GM18505 (cell line): ENCODE measurements around the gene RAB8B.

ENCODE experiments used
- ATAC-seq: cut with Tn5 transposase; IDR thresholded peaks from one replicate; pipeline ENCODE4 v1.9.1; 2021; ENCODE audit not compliant: unreplicated experiment
- POLR2A ChIP-seq: IDR thresholded peaks from 4 replicates; pipeline ENCODE4 v1.6.1; 2011; ENCODE audit warnings: borderline replicate concordance; ENCODE audit not compliant: insufficient read depth, insufficient read length; ENCODE audit errors: extremely low read depth

RAB8B gene

DNA sequence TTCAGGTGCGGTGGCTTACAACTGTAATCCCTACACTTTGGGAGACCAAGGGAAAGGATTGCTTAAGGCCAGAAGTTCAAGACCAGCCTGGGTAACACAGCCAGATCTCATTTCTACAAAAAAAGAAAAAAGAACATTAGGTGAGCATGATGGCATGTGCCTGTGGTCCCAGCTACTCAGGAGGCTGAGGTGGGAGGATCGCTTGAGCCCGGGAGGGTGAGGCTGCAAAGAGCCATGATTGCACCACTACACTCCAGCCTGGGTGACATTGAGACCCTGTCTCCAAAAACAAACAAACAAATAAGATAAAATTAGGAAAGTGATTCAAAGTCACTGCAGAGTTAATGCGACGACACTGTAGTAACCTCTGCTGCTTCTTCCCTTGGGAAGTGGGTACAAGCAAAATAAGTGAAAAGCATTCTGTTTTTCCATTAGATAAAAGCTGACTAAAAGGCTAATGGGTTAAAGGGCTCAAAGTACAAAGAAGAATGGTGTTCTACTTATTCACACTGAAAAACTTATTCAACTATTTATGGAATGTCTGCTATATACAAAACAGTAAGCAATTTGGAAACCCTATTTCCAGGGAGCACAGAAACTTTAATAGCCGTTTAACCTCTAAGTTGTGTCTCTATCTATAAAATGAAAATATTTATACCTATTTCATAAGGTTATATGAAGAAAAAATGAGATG lies 24.1 kb upstream of the RAB8B start:
- no peak for ATAC-seq
- no peak for TF ChIP-seq POLR2A

- ATAC-seq, result no peak
- TF ChIP-seq POLR2A, result no peak
These were observed 23.2 kb upstream of the RAB8B start for GRCh38 chr15:63166219-63166618.

GRCh38 chr15:63169788-63170187 lies 19.6 kb upstream of the RAB8B start:
- ATAC-seq, result no peak
- no peak for TF ChIP-seq POLR2A

DNA sequence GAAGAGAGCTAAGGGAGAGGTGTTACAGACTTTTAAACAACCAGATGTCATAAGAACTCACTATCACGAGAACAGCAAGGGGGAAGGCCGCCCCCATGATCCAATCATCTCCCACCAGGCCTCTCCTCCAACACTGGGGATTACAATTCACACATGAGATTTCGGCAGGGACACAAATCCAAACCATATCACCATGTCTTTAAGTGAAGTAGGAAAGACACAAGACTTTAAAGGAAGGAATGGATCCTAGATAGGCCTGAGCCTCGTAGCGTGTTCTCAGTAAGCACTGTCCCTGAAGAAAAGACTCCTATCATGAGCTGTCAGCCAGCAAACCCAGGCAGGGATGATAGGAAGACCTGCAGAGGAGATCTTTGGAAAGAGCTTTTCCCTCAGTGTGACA lies 17.0 kb upstream of the RAB8B start:
- ATAC-seq, result no peak
- TF ChIP-seq POLR2A, result no peak

DNA sequence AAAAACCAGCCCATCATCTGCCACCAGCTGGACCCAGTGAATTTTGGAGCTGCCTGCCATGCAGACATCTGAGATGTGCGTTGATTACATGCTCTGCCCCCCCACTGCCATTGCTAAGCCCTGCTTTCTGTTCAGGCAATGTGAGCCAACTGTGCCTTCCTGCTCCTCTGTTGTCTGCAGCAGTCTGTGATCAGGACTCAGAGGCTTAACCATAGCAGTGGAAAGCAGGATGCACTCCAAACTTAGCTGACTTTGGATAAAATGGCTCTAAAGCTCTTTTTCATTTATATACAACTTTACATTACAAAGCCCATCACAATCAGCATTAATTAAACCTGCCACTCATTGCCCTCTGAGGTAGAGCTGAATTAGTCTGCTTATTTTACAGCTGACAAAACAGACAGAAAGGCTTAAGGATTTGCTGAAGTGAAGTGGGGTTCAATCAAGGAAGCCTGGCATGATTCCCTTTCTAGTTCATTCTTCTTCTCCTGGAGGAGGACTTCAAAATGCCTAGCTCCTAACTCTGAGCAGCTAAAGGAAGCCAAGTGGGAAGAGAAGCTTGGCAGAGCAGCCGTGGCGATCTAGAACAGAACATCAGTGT lies 16.5 kb upstream of the RAB8B start:
- TF ChIP-seq POLR2A, result no peak
- ATAC-seq, result no peak

DNA sequence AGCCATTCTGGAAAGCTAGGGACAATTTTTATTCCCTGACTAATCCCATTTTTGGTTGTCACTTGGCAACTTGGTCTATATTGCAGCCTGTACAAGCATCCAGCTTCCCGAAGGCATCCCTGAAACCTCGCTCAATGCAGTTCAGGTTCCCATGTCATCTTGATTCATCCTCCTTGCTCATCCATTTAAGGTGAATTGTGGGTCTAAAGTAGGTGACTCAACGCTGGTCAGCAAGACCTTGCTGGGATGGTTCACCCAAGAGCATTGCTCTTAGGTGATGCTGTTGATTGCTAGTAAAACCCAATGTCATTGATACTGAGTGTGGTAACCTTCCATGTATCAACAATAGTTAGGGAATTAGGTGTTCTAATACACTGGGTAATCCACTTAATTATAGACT lies 13.1 kb upstream of the RAB8B start:
- no peak for TF ChIP-seq POLR2A
- ATAC-seq, result no peak

- ATAC-seq, result no peak
- no peak for TF ChIP-seq POLR2A
These were observed 11.4 kb upstream of the RAB8B start for GRCh38 chr15:63178034-63178433.

- no peak for ATAC-seq
- no peak for TF ChIP-seq POLR2A
These were observed 8.7 kb upstream of the RAB8B start for GRCh38 chr15:63180746-63181145.

DNA sequence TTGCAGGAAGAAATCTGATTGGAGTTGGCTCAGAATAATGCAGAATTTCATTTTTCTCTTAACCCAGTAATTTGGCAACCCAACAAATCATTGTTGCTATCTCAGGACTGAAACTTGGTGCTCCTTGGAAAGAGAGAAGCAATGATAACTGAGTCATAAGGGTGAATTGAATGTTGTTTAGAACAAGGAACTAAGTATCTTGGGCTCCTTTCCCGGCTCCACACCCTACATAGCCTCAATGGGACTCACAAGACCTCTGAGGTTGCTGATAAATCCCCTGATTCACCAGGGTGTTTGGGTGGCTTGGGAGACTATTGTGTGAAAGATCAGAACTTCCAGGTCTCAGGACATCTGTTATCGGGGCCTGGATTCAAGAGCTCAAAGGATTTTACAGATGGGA lies 7.8 kb upstream of the RAB8B start:
- no peak for ATAC-seq
- TF ChIP-seq POLR2A, result no peak

DNA sequence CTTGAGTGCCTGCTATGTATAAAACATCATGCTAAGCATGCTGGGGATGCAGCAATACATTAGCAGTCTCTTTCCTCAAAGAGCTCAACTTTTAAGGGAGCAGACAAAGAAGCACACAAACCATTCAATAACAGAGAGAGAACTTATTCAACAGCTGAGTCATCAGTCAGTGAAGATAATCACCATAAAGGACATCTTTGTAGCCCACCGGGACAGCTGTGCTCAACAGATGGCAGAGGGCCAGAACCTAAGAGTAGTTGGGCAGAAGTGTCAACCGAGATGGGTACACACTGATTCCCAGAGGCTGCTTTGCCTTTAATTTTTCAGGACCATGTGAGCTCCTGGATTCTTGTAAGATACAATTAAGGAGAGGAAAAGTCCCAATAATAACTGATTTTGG lies 4.2 kb upstream of the RAB8B start:
- ATAC-seq, result no peak

DNA sequence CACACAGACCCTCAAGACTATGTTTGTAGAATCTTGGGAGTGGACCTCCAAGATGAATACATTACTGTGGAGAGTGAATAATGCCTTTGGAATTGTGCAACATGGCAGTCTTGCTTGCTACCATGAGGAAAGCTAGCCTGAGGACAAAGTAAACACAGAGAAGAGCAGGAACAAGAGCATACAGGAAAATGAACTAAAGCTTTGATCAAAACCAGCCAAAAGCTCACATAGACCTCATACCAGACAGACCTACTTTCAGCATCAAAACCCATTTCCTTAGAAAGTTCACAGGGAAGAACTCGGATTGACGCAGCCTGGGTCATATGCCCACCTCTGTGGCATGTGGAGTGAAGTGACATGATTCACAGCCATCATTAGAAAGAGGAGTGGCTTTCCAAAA lies 3.3 kb upstream of the RAB8B start:
- no peak for TF ChIP-seq POLR2A
- no peak for ATAC-seq

More for the DNA sequence above, 4.2 kb upstream of the RAB8B start:
- no peak for TF ChIP-seq POLR2A

DNA sequence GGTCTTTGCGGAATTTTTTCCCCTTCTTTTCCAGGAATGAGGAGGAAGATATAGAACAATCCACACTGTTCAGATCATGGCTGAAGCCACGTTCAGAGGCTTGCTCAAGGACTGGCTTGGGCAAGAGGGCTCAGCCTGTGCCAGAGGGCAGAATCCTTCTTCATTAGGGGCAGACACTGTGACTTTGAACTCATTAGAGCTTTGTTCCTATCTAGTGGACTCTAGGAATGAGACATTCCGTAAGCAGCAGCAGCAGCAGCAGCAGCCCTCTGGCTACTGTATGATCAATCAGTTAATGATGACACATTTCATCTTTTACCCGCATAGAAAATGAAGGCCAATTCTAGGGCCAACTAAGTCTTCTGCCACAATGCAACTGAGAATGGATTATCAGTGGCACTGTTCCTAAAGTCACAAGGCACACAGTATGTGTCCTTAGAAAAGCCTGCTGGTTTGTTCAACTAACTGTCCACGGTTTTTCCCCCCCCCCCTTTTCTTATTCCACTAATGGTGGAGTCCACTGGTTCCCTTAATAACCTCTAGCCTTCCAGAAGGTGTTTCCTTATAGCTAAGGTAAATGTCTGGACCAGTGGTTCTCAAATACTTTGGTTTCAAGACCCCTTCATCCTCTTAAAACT lies 1.7 kb upstream of the RAB8B start:
- no peak for TF ChIP-seq POLR2A

GRCh38 chr15:63188247-63188925 lies 1.0 kb upstream of the RAB8B start:
- TF ChIP-seq POLR2A, result no peak

More for the DNA sequence above, 1.7 kb upstream of the RAB8B start:
- no peak for ATAC-seq

More at GRCh38 chr15:63188247-63188925, 1.0 kb upstream of the RAB8B start:
- no peak for ATAC-seq
